BJ (cell line): ENCODE results near the gene CARD10. TPM values are rescaled to one million over a fixed set of nuclear protein-coding genes. Genes with fewer than 3 reads are reported as not detected.
A peak's percentile ranks its signal among the peaks of the same experiment; 100 is the strongest.

Source experiments
- CTCF ChIA-PET: fragments of 350-600 bp; formaldehyde crosslinking; extraction: SDS; loops from one replicate; lab custom pipeline; 2021; ENCODE audit warnings: antibody characterized with exemption, inconsistent platforms; lab: Yijun Ruan, JAX
- POLR2A ChIA-PET: fragments of 300-600 bp; sonication (Branson Sonifier 250); formaldehyde crosslinking; extraction: SDS; loops from one replicate; lab custom pipeline; 2021; ENCODE audit warnings: antibody characterized with exemption; lab: Charles Lee
- DNase-seq: peaks from one replicate; pipeline ENCODE4 v3.0.0-alpha.2; 2011; ENCODE audit warnings: low read depth
- H3K27me3 ChIP-seq: 2 replicates; pipeline ENCODE4 v1.6.0; 2011; ENCODE audit warnings: low read length; ENCODE audit not compliant: control insufficient read depth, insufficient read depth
- H3K36me3 ChIP-seq: 2 replicates; pipeline ENCODE4 v1.5.1; 2011; ENCODE audit warnings: low read length; ENCODE audit not compliant: control insufficient read depth, insufficient read depth
- H3K4me3 ChIP-seq: 2 replicates; pipeline ENCODE4 v1.5.1; 2011; ENCODE audit warnings: low read depth, mild to moderate bottlenecking, control low read depth, low read length
- CTCF ChIP-seq: IDR thresholded peaks from 2 replicates; pipeline ENCODE4 v1.5.1; 2011; ENCODE audit warnings: low read depth, mild to moderate bottlenecking, control low read depth, inconsistent platforms, low read length, moderate library complexity; ENCODE audit not compliant: insufficient read depth
- polyA plus RNA-seq: library from polyadenylated mRNA; depleted of rRNA; stranded (reverse); fragments of >200 nt; gene quantifications from 2 replicates; pipeline ENCODE4 v1.2.3, GENCODE V29; 2011

CARD10 gene
- polyA plus RNA-seq, 1 experiment, result 4.5 TPM

DNA sequence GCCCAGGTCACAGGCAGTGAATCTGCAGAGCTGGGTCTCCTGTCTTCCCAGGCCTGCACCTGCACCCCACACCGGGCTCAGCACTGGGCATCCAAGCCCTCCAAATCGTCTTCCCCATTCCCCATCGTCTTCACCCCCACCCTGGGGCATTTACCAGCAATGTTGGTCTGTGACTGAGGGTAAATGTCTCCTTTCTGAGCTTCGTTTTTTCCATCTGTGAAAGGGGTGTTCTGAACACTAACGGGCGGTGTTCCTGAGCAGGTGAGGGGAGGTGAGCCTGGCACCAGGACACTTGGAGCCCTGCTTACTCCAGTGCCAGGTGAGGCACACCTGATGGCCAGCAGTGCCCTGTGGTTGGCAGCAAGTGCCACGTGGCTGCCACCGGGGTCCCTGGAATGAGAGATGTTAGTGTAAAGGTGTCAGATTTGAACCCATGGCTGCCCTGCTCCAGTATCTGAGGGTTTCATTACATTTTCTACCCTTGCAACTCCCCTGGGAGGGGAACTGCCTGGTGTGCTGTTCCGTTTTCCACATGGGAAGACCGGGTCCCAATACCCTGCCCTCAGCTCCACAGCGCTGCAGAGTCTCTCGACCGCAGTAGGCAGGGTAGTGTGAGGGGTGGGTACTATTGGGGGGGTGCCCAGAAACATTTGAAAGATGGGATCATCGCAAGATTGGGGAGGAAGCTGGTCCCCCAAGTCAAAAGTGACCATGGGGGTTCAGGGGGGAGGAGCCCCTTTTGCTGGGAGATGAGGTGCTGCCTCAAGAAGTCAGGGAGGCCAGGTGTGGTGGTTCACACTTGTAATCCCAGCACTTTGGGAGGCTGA lies 43.0 kb upstream of the CARD10 start:
- TF ChIP-seq CTCF, result no peak
- no peak for DNase-seq
- Histone ChIP-seq H3K4me3 (peak overlapping the region; percentile 83), H3K36me3 (peaks cover 21% of the 10 kb centered on the region), H3K27me3 (no peaks in the 10 kb centered on the region)
- ChIA-PET POLR2A (interaction anchor here (0.5 to 1.3 kb wide), 3 partner anchors 16 to 859 kb away, joined by 3 to 9 read pairs (median 5); partner anchors contain the start of gene CACNG2), CTCF (interaction anchor here (0.7 to 22.0 kb wide), 12 partner anchors 8 to 173 kb away, joined by 3 to 551 read pairs (median 7); partner anchors contain the start of genes GGA1 and MFNG)

DNA sequence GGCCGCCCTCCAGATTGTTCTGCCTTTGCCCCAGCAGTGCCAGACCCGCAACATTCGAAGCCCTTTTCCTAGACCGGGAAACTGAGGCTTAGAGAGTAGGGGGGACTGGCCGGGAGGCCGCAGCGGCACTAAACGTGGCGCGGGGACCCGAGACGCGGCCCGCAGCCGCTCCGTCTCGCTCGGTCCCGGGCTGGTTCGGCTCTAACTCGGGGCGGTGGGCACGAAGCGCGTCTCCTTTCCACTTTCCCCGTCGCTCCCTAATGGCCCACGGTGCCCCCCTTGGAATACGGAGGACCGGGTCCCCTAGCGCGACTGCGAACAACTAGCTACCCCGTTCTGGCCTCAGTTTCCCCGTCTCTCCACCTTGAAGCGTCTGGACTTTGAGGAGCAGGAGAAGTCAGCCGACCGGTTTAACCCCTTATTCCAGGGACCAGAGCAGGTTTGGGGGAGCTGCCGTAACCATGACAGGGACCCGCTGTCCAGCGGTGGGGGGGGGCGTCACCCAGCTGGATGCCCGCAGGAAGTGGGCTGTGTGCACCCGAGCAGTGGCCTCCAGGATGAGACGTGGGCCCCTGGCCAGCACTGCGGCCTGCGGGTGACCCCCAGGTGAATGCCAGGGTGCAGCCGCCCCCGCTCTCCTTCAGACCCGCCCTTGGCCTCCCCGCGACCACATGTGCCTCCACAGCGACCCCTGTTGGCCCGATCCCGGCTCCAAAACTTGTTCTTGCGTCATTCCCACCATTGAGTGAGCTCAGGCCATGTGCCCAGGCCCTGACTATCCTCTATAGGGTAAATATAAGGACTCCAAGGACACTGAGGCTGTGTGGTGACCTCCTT lies 42.2 kb upstream of the CARD10 start:
- Histone ChIP-seq H3K36me3 (peaks cover 13% of the 10 kb centered on the region), H3K4me3 (peak overlapping the region; percentile 83), H3K27me3 (no peaks in the 10 kb centered on the region)
- peak; percentile 92 for TF ChIP-seq CTCF
- ChIA-PET POLR2A (interaction anchor here (0.6 to 1.3 kb wide), 3 partner anchors 15 to 261 kb away, joined by 3 to 9 read pairs (median 4); no protein-coding TSS in a partner anchor), CTCF (interaction anchor here (0.7 to 22.0 kb wide), 10 partner anchors 9 to 174 kb away, joined by 3 to 551 read pairs (median 7); partner anchors contain the start of genes GGA1 and MFNG)
- DNase-seq, result no peak

- Histone ChIP-seq H3K4me3 (peak overlapping the region; percentile 83), H3K27me3 (no peaks in the 10 kb centered on the region), H3K36me3 (peaks cover 6% of the 10 kb centered on the region)
- TF ChIP-seq CTCF, result no peak
- no peak for DNase-seq
- POLR2A ChIA-PET, result no interaction called here
- CTCF ChIA-PET, result interaction anchor here (1.4 to 22.0 kb wide), 6 partner anchors 9 to 47 kb away, joined by 6 to 551 read pairs (median 8); partner anchors contain the start of gene GGA1
Observed at GRCh38 chr22:37560608-37561211, 41.5 kb upstream of the CARD10 start.

DNA sequence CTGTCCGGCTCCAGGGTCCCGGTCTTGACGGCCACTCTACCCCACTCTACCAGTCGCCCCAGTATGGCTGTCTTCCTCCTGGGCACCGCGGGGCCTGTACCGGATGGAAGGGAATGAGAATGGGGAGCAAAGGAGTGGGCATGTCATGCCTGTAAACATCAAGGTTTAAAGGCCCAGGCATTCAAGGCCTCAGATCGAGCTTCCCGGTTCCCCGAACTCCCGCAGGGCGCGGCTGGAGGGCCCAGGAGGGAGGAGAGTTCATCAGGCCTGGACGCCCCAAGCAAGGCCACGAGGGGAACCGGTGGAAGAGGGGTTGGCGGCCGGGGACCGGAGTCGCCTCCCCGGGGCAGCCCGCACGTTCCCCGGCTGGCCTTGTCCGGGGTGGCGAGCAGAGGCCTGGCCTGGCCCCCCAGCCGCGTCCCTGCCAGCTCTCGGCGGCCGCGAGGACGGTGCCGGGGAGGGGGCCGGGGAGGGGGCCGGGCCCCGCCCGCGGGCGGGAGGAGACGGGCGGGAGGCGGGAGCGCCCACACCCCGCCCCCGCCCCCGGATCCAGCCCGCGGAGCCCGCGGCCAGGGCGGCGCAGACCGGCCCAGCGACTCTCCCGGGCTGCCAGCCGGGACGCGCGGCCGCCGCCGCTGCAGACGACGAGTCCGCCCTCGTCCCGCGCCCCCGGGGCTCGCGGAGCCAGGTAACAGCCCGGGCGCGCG lies 40.8 kb upstream of the CARD10 start, which contains the start of gene CDC42EP1:
Gene CDC42EP1 (plus strand): TSS at position 580 of the 707 bp plus-strand sequence. CDS start 5,870 bp downstream, outside the sequence.
- H3K27me3 ChIP-seq, result no peaks in the 10 kb centered on the region
- TF ChIP-seq CTCF, result no peak
- H3K36me3 ChIP-seq, result peaks cover 6% of the 10 kb centered on the region; the same call in 1 of the 2 replicates
- peak within 1 kb of the TSS; percentile 83 for H3K4me3 ChIP-seq
- DNase-seq, result no peak
- CTCF ChIA-PET, result interaction anchor here (2.9 to 22.0 kb wide), 2 partner anchors 15 to 47 kb away, joined by 15 to 551 read pairs; partner anchors contain the start of gene GGA1
- POLR2A ChIA-PET, result interaction anchor here (0.6 to 1.0 kb wide), 7 partner anchors 9 to 1278 kb away, joined by 3 to 16 read pairs (median 7); no protein-coding TSS in a partner anchor
